HT1080 (cell line): ENCODE data around the gene ZNF30. TPM values are rescaled to one million over a fixed set of nuclear protein-coding genes. Genes with fewer than 3 reads are reported as not detected.
"Not testable (repeated sequence)": the region's sequence is repeated elsewhere in the genome, so short reads cannot be mapped to it uniquely, and the experiment has no call there.

Experiments used
- DNase-seq: peaks from one replicate; pipeline ENCODE4 v3.0.0-alpha.2; 2015; ENCODE audit warnings: low read depth
- total RNA-seq: library from RNA; depleted of rRNA; stranded (reverse); fragments of >200 nt; shearing (Covaris generic); gene quantifications from 2 replicates; pipeline ENCODE4 v1.2.3, GENCODE V29; 2014

The ZNF30 gene
- total RNA-seq, 1 experiment from 2014 or later = 3.1 TPM

DNA sequence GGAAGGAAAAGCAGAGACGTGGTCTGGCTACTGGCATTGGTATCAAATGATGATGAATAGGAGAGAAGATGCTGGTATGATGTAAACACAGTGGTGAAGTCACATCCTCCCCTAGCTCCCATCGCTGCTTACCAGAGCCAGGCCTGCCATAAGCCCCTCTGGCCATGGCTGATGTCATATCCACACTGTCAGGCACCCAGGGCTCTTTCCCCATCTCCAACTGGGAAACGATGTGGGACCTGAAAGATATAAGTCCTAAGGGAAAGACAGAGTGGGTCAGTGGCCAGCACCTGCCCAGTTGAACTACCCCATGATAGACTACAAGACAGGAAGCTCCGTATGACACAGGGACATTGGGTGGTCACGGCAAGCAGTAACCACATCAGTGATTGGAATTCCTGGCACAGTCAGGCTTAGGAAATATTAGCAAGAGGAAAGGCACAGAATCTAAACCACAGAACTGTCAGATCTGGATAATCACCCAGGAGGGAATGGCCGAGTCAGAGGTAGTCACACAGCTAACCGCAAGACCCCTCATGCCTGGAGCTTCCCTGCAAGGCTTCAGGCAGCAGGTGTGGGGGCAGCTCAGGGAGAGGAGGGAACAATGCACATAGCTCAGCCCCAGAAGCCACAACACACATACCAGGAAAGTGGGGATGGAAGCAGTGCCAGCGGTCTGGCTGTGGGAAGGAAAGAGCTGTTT is 33.6 kb downstream of the ZNF30 start:
- DNase-seq = peak; percentile 99

DNA sequence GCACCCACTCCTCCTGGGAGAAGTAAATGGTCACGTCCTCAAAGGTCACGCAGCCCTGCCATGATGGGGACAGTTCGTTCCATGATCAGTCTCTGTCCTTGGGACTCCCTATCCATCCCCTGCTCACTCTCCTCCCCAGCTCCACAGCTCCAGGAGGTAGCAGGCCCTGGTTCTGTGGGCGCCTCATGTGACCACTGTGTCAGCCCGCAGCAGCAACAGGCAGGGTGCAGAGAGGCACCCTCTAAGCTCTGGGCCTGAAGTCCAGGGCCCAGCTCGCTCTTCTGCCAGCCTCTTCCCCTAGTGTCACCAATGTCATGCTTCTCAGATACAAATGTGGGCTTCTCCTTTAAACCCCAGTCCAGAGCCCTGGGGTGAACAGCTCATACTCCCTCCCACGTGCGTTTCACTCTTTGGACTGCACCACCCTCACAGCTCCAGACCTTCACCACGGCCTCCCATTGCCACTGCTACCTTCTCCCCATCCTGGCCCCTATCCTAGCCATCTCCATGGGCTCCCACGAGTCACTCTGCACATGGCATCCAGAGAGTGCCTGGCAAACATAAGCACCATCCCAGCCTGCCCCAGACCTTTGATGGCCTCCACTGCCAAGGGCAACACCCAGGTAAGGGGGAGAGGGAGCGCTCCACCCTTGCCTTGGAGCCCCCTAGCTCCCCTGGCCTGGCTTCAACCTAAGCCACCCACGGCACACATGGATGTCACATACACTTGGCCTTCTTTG is 34.4 kb downstream of the ZNF30 start:
- peak; percentile 24 for DNase-seq

DNA sequence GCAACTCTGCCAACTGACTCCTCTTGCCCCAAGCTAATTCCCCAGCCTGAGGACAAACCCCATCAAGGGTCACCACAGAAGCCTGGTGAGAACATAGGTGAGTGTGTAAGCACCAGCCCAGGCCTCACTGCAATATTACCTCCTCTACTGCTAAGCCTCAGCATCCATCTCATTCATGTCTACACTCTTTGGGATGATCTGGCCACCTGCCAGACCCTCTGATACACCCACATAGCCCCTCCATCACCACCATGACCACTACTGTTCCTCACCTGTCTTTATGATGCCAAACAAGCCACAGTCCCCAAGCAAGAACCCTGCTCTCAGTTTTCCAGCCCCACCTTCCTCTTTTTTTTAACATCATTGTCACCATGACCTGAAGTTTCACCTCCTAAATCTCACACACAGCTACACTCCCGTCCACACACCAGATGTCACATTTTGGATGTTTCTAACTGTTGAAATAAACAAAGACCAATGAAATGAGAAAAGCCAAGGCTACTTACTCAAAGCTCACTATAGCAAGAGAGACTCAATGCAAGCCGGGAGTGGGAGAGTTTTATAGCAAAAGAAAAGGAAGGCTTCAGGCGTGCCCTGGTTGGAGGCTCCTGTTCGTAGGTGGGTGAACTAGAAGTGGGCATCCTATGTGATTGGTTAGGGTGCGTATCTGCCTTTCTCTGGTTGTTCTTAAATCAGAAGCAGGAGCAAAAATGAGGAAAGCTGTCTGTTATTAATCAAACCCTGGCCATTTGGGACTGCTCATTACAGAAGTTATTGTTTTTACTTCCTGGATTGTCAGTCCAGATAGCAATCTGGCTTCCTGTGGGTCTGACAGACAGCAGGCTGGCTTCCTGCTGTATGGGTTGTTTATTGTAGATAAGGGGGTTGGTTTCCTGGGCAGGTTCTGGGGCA is 35.3 kb downstream of the ZNF30 start:
- DNase-seq = no peak

DNA sequence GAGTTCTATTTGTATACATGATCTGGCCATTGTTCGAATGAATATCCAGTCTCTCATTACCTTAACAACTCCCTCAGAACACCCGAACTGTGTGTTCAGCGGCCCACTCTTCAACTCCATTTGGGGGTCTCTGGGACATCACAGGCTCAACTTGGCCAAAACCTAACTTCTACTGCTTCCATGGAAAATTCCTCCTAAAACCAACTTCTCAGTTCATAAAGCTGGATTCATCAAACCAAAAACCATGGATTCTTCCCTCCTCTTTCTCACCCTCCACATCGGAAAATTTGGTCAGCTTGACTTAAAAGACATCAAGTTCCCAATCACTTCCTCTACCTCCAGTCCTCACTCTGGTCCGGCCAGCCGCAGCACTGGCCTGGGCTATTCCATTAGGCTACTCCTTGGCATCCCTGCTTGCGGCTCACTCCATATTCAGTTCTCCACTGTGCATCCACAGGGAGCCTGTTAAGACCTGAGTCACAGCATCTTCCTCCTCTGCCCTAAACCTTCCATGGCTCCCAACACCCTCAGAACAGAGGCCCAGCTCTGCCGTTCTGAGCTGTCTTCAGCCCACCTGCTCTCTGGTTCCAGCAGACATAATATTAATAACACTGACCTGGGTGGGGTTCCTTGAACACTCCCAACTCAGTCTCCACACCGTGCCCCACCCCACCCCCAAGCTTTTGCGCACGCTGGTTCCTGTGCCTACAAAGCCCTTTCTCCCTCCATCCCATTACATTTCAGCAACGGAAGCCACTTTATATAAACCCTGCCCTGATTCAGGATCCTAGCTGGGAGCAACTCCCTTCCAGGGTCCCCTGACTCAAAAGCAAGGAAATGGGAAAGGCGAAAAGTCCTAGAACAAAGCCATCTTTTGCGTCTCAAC is 36.2 kb downstream of the ZNF30 start:
- DNase-seq = no peak

DNA sequence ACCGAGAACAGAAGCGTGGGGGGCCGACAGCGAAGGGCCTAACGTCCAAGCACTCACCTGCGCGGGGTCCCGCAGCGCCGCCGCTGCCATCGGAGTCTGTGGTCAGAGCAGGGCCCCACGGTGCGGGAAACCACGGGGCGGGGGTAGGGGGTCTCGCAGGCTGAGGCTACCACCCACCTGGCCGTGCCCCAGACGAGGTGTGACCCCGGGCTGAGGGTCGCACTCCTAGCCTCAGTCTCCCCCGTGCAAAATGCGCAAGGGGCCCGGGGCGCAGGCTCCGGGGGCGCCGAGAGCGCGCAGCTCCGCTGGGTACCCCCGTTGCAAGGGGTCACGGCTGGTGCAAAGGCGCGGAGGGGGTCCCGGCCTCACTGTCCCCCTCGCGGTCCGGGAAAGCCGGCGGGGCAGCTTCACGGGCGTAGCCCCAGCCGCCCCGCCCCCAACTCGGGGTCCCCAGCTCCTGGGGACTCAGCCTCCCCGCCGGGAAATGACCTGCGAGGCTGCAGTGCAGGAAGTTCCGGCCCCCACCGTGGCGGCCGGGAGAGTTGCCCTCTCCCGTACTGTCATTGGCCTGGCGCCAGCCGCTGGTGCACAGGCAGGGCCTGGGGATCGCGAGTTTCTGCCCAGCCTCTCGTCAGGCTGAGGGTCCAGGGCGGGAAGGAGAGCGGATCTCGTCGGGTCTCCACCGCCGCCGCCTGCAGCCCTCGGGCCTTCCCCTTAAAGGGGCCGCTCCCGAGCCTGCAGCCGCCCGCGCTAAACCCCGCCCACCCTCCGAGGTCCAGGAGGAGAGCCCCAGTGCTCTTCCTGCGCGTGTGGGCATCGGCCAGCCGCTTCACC is 37.1 kb downstream of the ZNF30 start, which contains the start of gene ZNF792:
Gene ZNF792, minus strand, starts transcription at position 657 of the 834 bp plus-strand sequence. Its CDS starts 567 bp downstream, at position 90.
- DNase-seq = peak; percentile 46

DNA sequence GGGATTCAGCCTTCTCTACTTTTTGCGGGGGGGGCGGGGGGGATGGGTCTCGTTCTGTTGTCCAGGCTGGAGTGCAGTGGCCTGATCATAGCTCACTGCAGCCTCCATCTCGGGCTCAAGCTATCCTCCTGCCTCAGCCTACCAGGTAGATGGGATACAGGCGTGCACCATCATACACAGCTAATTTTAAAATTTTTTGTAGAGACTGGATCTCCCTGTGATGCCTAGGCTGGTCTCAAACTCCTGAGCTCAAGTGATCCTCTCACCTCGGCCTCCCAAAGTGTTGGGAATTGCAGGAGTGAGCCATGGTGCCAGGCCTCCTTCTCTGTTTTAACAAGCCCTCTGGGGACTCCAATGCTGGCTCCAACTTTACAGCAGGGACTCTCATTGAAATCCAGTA is 37.9 kb downstream of the ZNF30 start:
- DNase-seq = no peak

DNA sequence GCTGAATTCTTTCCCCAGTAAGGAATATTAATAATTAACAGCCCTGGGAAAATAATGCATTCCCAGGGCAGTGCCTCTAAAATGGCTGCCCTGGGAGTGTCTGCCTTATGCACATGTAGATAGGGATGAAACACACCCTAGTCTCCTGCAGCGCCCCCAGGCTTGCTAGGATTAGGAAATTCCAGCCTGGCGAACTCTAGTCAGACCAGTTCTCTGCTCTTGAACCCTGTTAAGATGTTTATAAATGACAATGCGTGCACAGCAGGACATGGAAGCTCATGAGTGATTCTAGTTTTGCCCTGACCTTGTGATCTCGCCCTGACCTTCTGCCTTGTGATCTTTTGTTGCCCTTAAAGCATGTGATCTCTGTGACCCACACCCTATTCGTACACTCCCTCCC is 38.8 kb downstream of the ZNF30 start:
- DNase-seq = not testable (repeated sequence)

DNA sequence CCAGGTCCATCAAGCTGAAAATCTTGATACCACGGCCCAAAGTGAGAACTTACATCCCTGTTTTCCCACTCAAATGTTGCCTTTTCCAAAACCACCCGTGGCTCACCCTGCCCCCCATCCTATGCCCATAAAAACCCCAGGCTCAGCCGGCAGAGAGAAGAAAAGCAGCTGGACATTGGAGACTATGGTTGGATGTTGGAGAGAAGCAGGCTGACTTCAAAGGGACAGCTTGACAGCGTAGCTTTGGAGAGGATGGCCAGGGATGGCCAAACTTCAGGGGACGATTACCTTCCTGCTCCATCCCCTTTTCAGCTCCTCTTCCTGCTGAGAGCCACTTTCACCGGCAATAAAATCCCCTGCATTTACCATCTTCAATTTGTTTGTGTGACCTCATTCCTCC is 40.8 kb downstream of the ZNF30 start:
- DNase-seq = no peak

DNA sequence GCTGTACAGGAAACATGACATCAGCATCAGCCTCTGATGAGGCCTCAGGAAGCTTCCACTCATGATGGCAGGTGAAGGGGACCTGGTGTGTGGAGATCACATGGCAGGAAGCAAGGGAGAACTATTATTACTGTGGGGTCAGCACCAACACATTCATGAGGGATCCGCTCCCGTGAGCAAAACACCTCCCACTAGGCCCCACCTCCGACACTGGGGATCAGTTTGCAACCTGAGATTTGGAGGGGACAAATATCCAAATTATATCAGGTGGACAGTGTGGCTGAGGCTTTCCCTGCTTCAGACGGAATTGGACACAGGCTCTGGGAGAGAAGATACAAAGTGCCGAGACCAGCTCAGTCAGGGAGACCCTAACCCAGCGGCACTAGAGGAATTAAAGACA is 43.0 kb downstream of the ZNF30 start:
- DNase-seq = no peak

DNA sequence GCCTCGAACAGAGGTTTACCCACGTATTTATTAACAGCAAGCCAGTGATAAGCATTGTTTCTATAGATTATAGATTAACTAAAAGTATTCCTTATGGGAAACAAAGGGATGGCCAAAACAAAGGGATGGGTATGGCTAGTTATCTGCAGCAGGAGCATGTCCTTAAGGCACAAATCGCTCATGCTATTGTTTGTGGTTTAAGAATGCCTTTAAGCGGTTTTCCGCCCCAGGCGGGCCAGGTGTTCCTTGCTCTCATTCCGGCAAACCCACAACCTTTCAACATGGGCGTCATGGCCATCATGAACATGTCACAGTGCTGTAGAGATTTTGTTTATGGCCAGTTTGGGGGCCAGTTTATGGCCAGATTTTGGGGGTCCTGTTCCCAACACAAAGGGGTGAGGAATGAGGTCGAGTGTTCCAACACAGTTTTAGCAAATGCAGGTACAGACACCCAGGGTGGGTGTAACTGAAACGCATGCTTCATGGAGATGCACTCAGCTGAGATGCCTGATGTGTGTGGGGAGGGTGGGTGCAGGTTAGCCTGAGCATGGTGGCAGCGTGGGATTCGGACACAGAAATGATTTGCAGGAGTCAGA is 43.6 kb downstream of the ZNF30 start:
- DNase-seq = not testable (repeated sequence)

DNA sequence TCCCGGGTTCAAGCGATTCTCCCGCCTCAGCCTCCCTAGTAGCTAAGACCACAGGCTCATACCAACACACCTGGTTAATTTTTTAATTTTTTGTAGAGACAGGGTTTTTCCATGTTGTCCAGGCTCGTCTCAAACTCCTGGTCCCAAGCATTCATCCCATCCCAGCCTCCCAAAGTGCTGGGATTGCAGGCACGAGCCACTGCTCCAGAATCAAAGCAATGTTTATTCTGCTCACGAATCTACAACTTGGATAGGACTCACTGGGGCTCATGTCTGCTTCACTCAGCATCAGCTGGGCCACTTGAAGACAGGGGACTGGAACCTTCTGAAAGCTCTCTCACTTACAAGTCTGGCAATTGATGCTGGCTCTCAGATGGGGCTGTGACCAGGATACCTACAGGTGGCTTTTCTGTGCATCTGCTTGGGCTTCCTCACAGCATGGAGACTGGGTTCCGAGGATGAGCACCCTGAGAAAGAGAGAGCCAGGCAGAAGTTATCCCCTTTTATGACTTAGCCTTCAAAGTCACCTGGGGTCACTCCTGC is 45.5 kb downstream of the ZNF30 start:
- no peak for DNase-seq

DNA sequence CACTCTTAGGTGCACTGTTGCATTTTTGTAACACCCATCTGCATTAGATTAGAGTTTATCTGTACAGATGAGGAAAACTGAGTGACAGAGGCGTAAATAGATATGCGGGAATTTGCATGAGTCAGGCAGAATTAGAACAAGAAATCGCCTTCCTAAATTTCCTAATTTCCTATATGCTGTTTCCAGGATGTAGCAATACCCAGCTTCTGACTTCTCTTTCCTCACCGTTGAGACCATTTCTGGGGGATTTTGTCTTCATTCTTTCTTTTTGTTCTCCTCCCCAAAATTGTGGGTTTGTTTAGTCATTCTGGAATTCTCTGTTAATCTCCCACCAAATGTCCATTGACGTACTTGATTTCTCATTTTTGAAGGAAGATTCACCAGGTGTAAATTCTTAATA is 47.9 kb downstream of the ZNF30 start:
- no peak for DNase-seq

DNA sequence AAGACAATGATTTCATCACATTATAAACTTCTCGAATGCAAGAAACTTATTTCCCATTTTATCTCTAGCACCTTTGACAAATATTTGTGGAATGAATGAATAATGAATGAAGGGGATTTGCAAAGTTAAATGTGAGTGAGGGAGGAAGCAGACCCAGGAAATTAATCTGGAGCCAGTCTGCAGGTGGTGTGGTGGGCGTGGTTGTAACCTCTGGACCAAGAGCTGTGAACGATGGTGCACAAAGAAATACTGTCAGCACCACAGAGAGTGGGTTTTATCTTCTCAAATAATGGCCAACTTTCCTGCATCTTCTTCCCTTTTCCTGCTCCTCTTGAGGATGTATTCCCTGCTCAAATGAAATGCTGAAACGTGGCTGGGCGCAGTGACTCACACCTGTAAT is 48.4 kb downstream of the ZNF30 start:
- DNase-seq = no peak

DNA sequence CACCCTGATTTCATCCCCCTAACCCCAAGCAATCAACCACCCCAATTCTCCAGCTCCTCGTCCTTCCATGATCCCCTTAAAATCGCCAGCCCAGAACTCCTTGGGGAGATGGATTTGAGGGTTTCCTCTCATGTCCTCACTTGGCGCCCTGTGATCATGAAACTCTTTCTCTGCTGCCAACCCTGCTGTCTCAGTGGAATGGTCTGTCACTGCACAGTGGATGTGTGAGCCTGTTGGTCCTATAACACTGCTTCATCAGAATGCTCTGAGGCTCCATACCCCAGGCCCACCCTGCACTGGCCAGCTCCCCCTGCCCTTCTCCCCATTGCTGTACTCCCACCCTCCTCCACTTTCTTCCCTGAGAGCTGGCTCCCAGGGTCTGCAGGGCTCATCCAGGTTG is 49.9 kb downstream of the ZNF30 start:
- no peak for DNase-seq

DNA sequence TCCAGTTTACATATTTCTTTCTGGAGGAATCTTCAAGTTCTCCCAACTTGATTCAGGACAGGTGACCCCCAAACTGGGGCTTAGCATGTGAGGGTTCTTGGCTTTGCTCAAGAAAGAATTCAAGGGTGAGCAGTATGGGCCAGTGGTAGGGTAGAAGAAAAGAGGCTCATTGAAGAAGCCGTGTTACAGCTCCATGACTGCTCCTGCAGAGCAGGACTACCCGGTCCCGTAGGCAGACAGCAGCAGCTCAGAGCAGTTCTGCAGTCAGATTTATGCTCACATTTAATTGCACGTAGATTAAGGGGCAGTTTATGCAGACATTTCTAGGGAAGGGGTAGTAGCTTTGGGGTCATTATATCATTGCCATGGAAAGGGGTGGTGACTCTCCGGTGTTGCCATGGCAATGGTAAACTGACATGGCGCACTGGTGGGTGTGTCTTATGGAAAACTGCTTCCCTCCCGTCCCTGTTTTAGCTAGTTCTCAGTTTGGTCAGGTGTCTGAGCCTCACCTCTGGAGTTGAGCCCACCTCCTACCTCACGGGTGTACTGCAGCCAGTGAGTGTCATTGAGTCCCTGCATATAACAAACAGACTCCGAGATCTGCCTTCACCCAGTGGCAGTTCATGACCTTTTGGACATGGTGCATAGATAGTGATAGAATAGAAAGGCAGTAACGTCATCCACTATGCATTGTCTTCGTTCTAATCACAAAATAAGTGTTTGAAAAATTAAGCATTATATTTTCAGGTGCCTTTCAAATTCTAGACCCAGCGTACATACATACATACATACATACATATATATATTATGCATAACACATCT is 53.3 kb downstream of the ZNF30 start:
- no peak for DNase-seq

DNA sequence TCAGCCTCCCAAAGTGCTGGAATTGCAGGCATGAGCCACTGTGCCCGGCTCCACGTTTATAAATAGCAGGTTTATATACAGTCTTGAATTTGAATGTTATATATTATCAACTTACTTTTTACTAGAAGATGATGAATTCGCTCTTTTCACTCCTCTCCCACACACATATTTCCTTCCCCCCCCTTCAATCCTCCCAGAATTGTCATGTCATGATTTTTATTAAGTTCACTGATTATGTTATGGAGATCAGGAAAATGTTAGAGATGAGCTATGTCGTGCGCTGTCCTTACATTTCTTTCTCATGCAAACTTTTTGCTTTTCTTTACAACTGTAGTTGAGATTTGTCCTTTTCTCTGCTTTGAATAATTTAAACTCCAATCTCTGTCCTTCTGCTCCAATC is 55.6 kb downstream of the ZNF30 start:
- DNase-seq = no peak

DNA sequence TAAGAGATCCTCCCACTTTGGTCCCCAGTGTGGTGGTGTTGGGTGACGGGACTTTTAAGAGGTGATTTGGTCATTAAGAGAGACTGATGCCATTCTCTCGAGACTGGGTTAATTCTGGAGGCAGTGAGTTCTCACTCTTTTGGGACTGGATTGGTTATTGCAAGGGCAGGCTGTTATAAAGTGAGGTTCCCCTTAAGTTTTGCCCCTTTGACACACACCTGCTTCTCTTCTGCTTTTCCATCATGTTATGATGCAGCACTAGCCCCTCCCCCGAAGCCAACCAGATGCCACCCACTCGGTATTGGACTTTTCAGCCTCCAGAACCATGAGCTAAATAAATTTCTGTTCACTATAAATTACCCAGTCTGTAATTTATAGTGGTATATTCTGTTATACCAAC is 57.1 kb downstream of the ZNF30 start:
- no peak for DNase-seq

DNA sequence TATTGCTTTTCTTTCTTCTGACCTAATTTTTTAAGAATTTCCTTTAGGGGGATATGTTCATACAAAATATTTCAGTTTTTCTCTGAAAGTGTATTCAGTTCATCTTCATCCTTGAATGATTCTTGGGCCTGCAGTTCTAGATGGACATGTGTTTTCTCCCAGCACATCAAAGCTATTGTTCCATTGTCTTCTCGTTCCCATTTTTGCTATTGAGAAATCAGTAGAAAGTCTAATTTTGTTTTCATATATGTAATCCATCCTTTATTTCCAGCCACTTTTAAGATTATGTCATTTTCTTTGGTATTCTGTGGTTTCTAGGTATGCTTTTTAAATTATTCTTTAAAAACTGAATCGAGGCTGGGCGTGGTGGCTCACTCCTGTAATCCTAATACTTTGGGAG is 57.6 kb downstream of the ZNF30 start:
- DNase-seq = no peak
